Type B pancreatic cell (in vitro differentiated cells): ENCODE data around the gene PPP6R3. TPM values are rescaled to one million over a fixed set of nuclear protein-coding genes. Genes with fewer than 3 reads are reported as not detected.

Experiments
- DNase-seq: peaks from one replicate; pipeline ENCODE4 v3.0.0; 2021; ENCODE audit warnings: mixed read lengths; ENCODE audit not compliant: unreplicated experiment; ENCODE audit errors: extremely low spot score
- H3K27ac Mint-ChIP-seq: 2 replicates; pipeline ENCODE4 v1.8.0; 2021; ENCODE audit warnings: mild to moderate bottlenecking, mixed read lengths
- H3K27me3 Mint-ChIP-seq: 2 replicates; pipeline ENCODE4 v1.8.0; 2021; ENCODE audit warnings: mixed read lengths
- H3K36me3 Mint-ChIP-seq: 2 replicates; pipeline ENCODE4 v1.8.0; 2021; ENCODE audit warnings: mixed read lengths
- H3K4me1 Mint-ChIP-seq: one replicate; pipeline ENCODE4 v1.8.0; 2021; ENCODE audit warnings: mixed read lengths; ENCODE audit not compliant: unreplicated experiment
- H3K4me3 Mint-ChIP-seq: 2 replicates; pipeline ENCODE4 v1.8.0; 2021; ENCODE audit warnings: mild to moderate bottlenecking, mixed read lengths
- H3K9me3 Mint-ChIP-seq: 2 replicates; pipeline ENCODE4 v1.8.0; 2021; ENCODE audit warnings: mixed read lengths
- CTCF ChIP-seq: fragments of 200-600 bp; sonication (generic); conservative IDR thresholded peaks from 2 replicates; pipeline ENCODE4 v1.5.0; 2021; ENCODE audit warnings: antibody characterized with exemption, mild to moderate bottlenecking
- total RNA-seq: library from RNA; stranded (reverse); gene quantifications from 2 replicates; pipeline ENCODE4 v1.2.1, GENCODE V29; 2021; ENCODE audit warnings: low replicate concordance

The PPP6R3 gene
- total RNA-seq, 1 donor from 2014 or later, result 104 TPM

- H3K4me1 Mint-ChIP-seq, result no peaks in the 10 kb centered on the region
- peaks cover 31% of the 10 kb centered on the region for H3K36me3 Mint-ChIP-seq
- no peak overlapping the region for H3K4me3 Mint-ChIP-seq
- H3K27ac Mint-ChIP-seq, result no peak overlapping the region
- DNase-seq, result no peak
- H3K9me3 Mint-ChIP-seq, result no peaks in the 10 kb centered on the region
- no peaks in the 10 kb centered on the region for H3K27me3 Mint-ChIP-seq
- TF ChIP-seq CTCF, result no peak
These were observed 129.1 kb downstream of the PPP6R3 start for GRCh38 chr11:68589547-68590216.

- Mint-ChIP-seq H3K36me3 (peaks cover 37% of the 10 kb centered on the region), H3K4me3 (no peak overlapping the region), H3K9me3 (no peaks in the 10 kb centered on the region), H3K27me3 (no peaks in the 10 kb centered on the region), H3K4me1 (no peaks in the 10 kb centered on the region), H3K27ac (no peak overlapping the region)
- no peak for DNase-seq
- no peak for TF ChIP-seq CTCF
These were observed 131.2 kb downstream of the PPP6R3 start for GRCh38 chr11:68591719-68592118.

GRCh38 chr11:68593441-68593840 is 132.9 kb downstream of the PPP6R3 start:
- no peak overlapping the region for H3K4me3 Mint-ChIP-seq
- H3K27ac Mint-ChIP-seq, result no peak overlapping the region
- no peaks in the 10 kb centered on the region for H3K9me3 Mint-ChIP-seq
- no peaks in the 10 kb centered on the region for H3K27me3 Mint-ChIP-seq
- H3K4me1 Mint-ChIP-seq, result no peaks in the 10 kb centered on the region
- H3K36me3 Mint-ChIP-seq, result peaks cover 48% of the 10 kb centered on the region
- no peak for DNase-seq
- TF ChIP-seq CTCF, result no peak

- DNase-seq, result no peak
- H3K36me3 Mint-ChIP-seq, result peaks cover 55% of the 10 kb centered on the region
- H3K9me3 Mint-ChIP-seq, result no peaks in the 10 kb centered on the region
- H3K27ac Mint-ChIP-seq, result no peak overlapping the region
- no peak for TF ChIP-seq CTCF
- no peak overlapping the region for H3K4me3 Mint-ChIP-seq
- no peaks in the 10 kb centered on the region for H3K4me1 Mint-ChIP-seq
- no peaks in the 10 kb centered on the region for H3K27me3 Mint-ChIP-seq
These were observed 133.6 kb downstream of the PPP6R3 start for GRCh38 chr11:68594123-68594522.

GRCh38 chr11:68596231-68596630 is 135.7 kb downstream of the PPP6R3 start:
- Mint-ChIP-seq H3K27me3 (no peaks in the 10 kb centered on the region), H3K27ac (peak overlapping the region; percentile 33)

More at GRCh38 chr11:68596231-68596630, 135.7 kb downstream of the PPP6R3 start:
- Mint-ChIP-seq H3K4me1 (no peaks in the 10 kb centered on the region), H3K9me3 (no peaks in the 10 kb centered on the region), H3K4me3 (no peak overlapping the region), H3K36me3 (peaks cover 52% of the 10 kb centered on the region)
- TF ChIP-seq CTCF, result no peak
- DNase-seq, result no peak
